Astrocyte (in vitro differentiated cells and primary cell): ENCODE results near the gene COL15A1. TPM values are rescaled to one million over a fixed set of nuclear protein-coding genes. Genes with fewer than 3 reads are reported as not detected.

ENCODE experiments used
- DNase-seq: peaks from one replicate; pipeline ENCODE4 v3.0.0-alpha.2; 2010; ENCODE audit warnings: low read depth
- FAIRE-seq: peaks from 2 replicates; lab custom pipeline; 2011; peaks lifted over from hg19 to GRCh38; lab: Jason Lieb, UNC
- H2AFZ ChIP-seq: 2 replicates; pipeline ENCODE4 v1.6.0; 2012; ENCODE audit warnings: low read depth, low read length, inconsistent platforms
- H3K27ac ChIP-seq: 2 replicates; pipeline ENCODE4 v1.5.1; 2011; ENCODE audit warnings: low read depth, low read length, inconsistent platforms
- H3K27me3 ChIP-seq: 2 replicates; pipeline ENCODE4 v1.6.0; 2011; ENCODE audit warnings: low read length, inconsistent platforms; ENCODE audit not compliant: insufficient read depth
- H3K36me3 ChIP-seq: 2 replicates; pipeline ENCODE4 v1.5.1; 2011; ENCODE audit warnings: low read length, inconsistent platforms; ENCODE audit not compliant: insufficient read depth
- H3K4me1 ChIP-seq: 2 replicates; pipeline ENCODE4 v1.5.1; 2011; ENCODE audit warnings: low read length, inconsistent platforms; ENCODE audit not compliant: insufficient read depth
- H3K4me2 ChIP-seq: 2 replicates; pipeline ENCODE4 v1.6.0; 2012; ENCODE audit warnings: low read length, inconsistent platforms
- H3K4me3 ChIP-seq: 2 replicates; pipeline ENCODE4 v1.5.1; 2011; ENCODE audit warnings: low read depth, mild to moderate bottlenecking, low read length, inconsistent platforms; ENCODE audit not compliant: insufficient read depth
- H3K79me2 ChIP-seq: 2 replicates; pipeline ENCODE4 v1.6.0; 2012; ENCODE audit warnings: mild to moderate bottlenecking, low read length, inconsistent platforms; ENCODE audit not compliant: insufficient read depth
- H3K9ac ChIP-seq: 2 replicates; pipeline ENCODE4 v1.6.0; 2012; ENCODE audit warnings: mild to moderate bottlenecking, low read length, inconsistent platforms
- H3K9me3 ChIP-seq: 2 replicates; pipeline ENCODE4 v1.5.1; 2012; ENCODE audit warnings: low read depth, mild to moderate bottlenecking, low read length, inconsistent platforms; ENCODE audit not compliant: insufficient read depth
- H4K20me1 ChIP-seq: 2 replicates; pipeline ENCODE4 v1.6.0; 2012; ENCODE audit warnings: low read length, inconsistent platforms; ENCODE audit not compliant: insufficient read depth
- H3K27ac Mint-ChIP-seq: one replicate; pipeline ENCODE4 v1.8.0; 2021; ENCODE audit warnings: mild to moderate bottlenecking, mixed read lengths; ENCODE audit not compliant: unreplicated experiment
- H3K27me3 Mint-ChIP-seq: one replicate; pipeline ENCODE4 v1.8.0; 2021; ENCODE audit warnings: low read depth, mixed read lengths; ENCODE audit not compliant: unreplicated experiment
- H3K36me3 Mint-ChIP-seq: one replicate; pipeline ENCODE4 v1.8.0; 2021; ENCODE audit warnings: low read depth, mixed read lengths; ENCODE audit not compliant: unreplicated experiment
- H3K4me1 Mint-ChIP-seq: one replicate; pipeline ENCODE4 v1.8.0; 2021; ENCODE audit warnings: low read depth, mixed read lengths; ENCODE audit not compliant: unreplicated experiment
- H3K4me3 Mint-ChIP-seq: one replicate; pipeline ENCODE4 v1.8.0; 2021; ENCODE audit warnings: mild to moderate bottlenecking, moderate library complexity, mixed read lengths; ENCODE audit not compliant: unreplicated experiment
- H3K9me3 Mint-ChIP-seq: one replicate; pipeline ENCODE4 v1.8.0; 2021; ENCODE audit warnings: mild to moderate bottlenecking, mixed read lengths; ENCODE audit not compliant: unreplicated experiment
- CTCF ChIP-seq: IDR thresholded peaks from 2 replicates; pipeline ENCODE4 v1.5.1; 2011; ENCODE audit warnings: low read depth, mild to moderate bottlenecking, inconsistent platforms, low read length, moderate library complexity; ENCODE audit not compliant: insufficient read depth
- EZH2 ChIP-seq: IDR thresholded peaks from 2 replicates; pipeline ENCODE4 v1.6.1; 2012; ENCODE audit warnings: mild to moderate bottlenecking, low read length, inconsistent platforms; ENCODE audit not compliant: insufficient read depth
- total RNA-seq: library from RNA; stranded (reverse); gene quantifications from 2 replicates; pipeline ENCODE4 v1.2.1, GENCODE V29; 2021

COL15A1 gene
- total RNA-seq, 1 donor from 2014 or later, result 5.6 TPM

GRCh38 chr9:98999152-98999525 is 55.4 kb downstream of the COL15A1 start:
- peaks cover 10% of the 10 kb centered on the region for H3K9me3 Mint-ChIP-seq
- TF ChIP-seq EZH2 (no peak), CTCF (no peak)
- no peak for DNase-seq

GRCh38 chr9:99000476-99001395 is 57.0 kb downstream of the COL15A1 start:
- peaks cover 10% of the 10 kb centered on the region for H3K36me3 Mint-ChIP-seq
- H3K4me3 Mint-ChIP-seq, result no peak overlapping the region

More at GRCh38 chr9:98999152-98999525, 55.4 kb downstream of the COL15A1 start:
- H2AFZ ChIP-seq, result no peak overlapping the region
- H3K27ac ChIP-seq, result no peak overlapping the region
- Mint-ChIP-seq H3K4me3 (no peak overlapping the region), H3K27me3 (peaks cover 6% of the 10 kb centered on the region), H3K36me3 (peaks cover 2% of the 10 kb centered on the region), H3K27ac (peak overlapping the region; percentile 12), H3K4me1 (peaks cover 31% of the 10 kb centered on the region)
- H3K4me1 ChIP-seq, result peaks cover 16% of the 10 kb centered on the region
- H3K36me3 ChIP-seq, result no peaks in the 10 kb centered on the region
- no peaks in the 10 kb centered on the region for H4K20me1 ChIP-seq
- no peak overlapping the region for H3K4me2 ChIP-seq
- H3K79me2 ChIP-seq, result no peaks in the 10 kb centered on the region
- no peak for FAIRE-seq
- peaks cover 18% of the 10 kb centered on the region for H3K27me3 ChIP-seq
- H3K9me3 ChIP-seq, result peaks cover 3% of the 10 kb centered on the region
- H3K4me3 ChIP-seq, result no peak overlapping the region
- no peak overlapping the region for H3K9ac ChIP-seq

More at GRCh38 chr9:99000476-99001395, 57.0 kb downstream of the COL15A1 start:
- Histone ChIP-seq H3K79me2 (no peaks in the 10 kb centered on the region), H3K4me3 (no peak overlapping the region), H3K27me3 (peaks cover 14% of the 10 kb centered on the region), H3K4me1 (peaks cover 16% of the 10 kb centered on the region), H2AFZ (no peak overlapping the region), H3K4me2 (no peak overlapping the region), H3K36me3 (no peaks in the 10 kb centered on the region), H3K9ac (no peak overlapping the region), H3K27ac (no peak overlapping the region), H3K9me3 (peaks cover 3% of the 10 kb centered on the region), H4K20me1 (no peaks in the 10 kb centered on the region)
- Mint-ChIP-seq H3K9me3 (peaks cover 21% of the 10 kb centered on the region), H3K27ac (peak overlapping the region; percentile 68), H3K27me3 (peaks cover 8% of the 10 kb centered on the region), H3K4me1 (peaks cover 28% of the 10 kb centered on the region)
- DNase-seq, result peak; percentile 68
- FAIRE-seq, result peak; percentile 41
- TF ChIP-seq EZH2, result no peak
- TF ChIP-seq CTCF, result peak; percentile 88
